SKM-1 treated with dmso at 0.1 percent for 144 hours (cell line): Measurements from ENCODE around the gene DENND1C.
"Not testable (repeated sequence)": the region's sequence is repeated elsewhere in the genome, so short reads cannot be mapped to it uniquely, and the experiment has no call there.

Source experiments
- DNase-seq: peaks from one replicate; lab custom pipeline; 2025; ENCODE audit not compliant: unreplicated experiment; lab: John Stamatoyannopoulos, UW

DENND1C gene

DNA sequence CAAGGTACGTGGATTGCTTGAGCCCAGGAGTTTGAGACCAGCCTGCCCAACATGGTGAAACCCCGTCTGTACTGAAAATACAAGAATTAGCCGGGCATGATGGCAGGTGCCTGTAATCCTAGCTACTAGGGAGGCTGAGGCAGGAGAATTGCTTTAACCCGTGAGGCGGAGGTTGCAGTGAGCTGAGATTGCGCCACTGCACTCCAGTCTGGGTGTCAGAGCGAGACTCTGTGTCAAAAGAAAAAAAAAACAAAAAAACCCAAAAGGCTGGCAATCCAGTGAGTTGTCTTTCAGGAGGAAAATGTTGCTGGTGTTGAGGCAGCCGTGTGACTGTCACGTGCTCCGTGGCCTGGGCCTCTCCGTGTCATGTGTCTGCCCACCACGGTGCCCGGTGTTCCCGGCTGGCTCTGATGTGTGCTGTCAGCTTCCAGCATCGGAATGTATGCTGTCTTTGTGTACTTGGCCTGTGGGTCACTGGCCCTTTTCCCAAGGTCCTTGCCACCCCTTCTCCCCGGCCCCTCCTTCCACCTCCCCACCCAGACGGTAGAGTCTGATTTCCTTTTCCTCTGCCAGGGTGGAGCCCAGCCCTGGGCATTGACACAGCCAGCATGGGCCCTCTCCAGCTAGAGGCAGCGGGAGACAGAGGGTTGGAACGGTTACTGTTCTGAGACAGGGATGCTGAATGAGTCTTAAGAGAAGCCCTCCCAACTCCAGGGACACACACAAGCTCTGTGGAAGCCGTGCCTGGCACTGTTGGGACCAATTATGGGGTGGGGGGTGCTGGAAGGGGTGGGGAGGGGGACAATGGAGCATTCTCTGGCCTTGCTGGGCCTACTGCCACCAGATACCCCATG is 27.8 kb upstream of the DENND1C start:
- no peak for DNase-seq

DNA sequence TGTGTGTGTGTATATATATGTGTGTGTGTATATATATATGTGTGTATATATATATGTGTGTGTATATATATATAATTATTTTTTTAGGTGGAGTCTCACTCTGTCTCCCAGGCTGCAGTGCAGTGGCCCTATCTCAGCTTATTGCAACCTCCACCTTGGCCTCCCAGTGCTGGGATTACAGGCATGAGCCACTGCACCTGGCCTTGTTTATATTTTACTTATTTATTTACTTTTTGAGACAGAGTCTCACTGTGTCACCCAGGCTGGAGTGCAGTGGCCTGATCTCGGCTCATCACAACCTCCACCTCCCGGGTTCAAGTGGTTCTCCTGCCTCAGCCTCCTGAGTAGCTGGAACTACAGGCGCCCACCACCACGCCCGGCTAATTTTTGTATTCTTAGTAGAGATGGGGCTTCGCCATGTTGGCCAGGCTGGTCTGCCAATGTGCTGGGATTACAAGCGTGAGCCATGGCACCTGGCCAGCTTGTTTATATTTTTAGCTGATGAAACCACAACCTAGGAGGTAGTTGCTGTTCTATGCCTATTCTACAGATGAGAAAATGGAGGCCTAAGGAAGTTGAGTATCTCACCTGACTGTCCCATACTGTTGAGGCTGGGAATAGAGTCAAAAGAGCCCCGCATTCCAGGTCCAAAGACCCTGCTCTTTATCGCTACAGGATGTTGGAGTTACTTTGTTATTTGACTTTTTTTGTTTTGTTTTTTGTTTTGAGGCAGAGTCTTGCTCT is 26.6 kb upstream of the DENND1C start:
- DNase-seq = not testable (repeated sequence)

DNA sequence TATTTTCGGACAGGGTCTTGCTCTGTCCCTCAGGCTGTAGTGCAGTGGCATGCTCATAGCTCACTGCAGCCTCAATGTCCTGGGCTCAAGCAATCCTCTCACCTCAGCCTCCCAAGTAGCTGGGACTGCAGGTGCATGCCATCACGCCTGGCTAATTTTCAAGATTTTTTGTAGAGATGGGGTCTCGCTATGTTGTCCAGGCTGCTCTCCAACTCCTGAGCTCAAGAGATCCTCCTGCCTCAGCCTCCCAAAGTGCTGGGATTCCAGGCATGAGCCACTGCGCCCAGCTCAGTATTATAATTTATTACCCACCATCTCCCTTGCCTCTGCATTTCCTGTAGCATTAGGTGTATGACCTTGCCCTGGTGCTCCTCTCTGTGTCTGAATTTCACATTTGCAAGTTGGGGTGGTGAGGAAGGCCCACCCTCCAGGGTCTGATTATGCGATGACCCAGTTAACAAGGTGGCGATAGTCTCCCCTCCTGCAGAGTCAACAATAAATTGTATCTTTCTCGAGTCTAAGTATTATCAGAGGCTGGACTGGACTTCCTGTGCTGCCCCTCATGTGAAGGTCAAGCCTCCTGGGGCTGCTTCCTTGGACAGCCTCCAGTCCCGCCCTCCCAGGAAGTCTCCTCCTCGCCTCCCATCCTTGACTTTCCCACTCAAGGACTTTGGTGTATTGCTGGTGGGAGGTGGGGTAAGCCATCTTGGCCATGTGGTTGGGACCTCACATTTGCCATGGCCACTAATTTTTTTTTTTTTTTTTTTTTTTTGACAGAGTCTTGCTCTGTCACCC is 22.0 kb upstream of the DENND1C start:
- DNase-seq = no peak

DNA sequence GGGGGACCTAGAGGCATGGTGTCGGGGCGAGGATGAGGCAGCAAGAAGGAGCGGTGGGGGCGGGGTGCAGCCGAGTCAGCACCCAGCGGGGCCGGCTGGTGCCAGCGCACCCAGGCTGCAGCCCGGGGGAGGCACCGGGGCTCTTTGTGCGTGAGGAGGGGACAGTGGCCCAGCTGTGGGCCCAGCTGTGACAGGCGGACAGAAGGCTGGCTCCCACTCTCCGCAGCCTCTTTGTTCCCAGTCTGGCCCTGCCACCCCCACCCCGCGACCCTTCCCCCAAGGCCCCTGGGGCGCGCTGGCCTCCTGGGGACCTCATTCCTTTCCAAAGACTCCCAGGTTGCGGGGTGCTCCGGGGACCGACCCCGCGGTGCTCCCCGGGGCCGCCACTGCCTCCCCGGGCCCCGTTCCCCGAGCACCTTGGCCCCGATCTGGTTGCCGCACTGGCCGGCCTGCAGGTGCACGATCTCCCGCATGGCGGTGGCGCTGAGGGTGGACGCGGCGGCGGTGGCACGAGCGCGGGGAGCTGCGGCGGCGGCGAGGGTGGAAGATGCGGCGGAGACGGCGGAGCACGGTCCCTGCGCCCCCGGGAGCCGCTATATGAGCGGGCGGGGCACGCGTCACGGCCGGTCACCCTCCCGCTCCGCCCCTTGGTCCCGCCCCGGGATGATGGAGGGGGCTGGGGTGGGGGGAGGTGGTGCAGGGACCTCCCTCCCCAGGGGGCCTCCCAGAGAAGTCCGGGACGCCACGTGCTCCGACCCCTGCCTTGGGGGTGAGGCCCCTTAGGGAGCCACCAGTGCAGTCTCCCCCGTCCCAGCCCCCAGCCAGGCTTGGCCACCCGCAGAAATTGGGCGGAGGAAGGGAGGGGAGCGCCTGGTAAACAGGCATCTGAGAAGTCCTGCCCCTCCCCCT is 20.4 kb upstream of the DENND1C start, which contains the start of gene TUBB4A:
Gene TUBB4A (minus strand): TSS at position 570 of the 909 bp plus-strand sequence. CDS start 97 bp downstream, at position 473.
- DNase-seq = no peak

DNA sequence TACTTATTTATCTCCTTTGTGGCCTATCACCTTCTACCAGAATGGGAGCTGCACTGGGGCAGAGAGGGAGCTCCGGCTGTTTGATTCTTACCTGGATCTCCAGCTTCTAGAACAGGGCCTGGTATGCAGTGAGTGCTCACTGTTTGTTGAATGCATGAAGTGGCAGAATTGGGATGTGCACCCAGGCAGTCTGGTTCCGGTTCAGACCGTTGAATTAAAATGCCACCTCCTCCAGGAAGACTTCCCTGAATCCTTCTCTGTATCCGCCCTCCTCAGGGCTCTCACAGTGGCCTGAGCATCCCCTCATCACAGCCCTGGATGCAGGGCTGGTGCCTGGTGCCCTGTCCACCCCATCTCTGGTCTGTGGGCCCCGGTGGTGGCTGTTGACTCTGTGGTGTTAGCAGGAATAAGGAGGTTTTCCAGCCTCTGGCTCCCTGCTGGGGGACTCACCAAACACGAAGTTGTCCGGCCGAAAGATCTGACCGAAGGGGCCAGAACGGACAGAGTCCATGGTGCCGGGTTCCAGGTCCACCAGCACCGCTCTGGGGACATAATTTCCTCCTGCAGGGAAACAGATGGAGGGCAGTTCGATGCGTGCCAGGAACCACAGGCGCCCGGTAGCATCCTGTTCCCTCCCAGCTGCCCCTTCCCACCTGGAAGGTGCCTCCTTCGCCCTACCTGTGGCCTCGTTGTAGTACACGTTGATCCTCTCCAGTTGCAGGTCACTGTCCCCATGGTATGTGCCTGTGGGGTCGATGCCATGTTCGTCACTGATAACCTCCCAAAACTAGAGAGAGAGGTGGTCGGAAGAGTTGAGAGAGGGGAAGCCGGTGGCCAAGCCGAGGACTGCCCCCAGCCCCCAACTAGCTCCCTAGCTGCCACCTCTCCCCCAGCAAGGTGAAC is 19.5 kb upstream of the DENND1C start:
- no peak for DNase-seq

DNA sequence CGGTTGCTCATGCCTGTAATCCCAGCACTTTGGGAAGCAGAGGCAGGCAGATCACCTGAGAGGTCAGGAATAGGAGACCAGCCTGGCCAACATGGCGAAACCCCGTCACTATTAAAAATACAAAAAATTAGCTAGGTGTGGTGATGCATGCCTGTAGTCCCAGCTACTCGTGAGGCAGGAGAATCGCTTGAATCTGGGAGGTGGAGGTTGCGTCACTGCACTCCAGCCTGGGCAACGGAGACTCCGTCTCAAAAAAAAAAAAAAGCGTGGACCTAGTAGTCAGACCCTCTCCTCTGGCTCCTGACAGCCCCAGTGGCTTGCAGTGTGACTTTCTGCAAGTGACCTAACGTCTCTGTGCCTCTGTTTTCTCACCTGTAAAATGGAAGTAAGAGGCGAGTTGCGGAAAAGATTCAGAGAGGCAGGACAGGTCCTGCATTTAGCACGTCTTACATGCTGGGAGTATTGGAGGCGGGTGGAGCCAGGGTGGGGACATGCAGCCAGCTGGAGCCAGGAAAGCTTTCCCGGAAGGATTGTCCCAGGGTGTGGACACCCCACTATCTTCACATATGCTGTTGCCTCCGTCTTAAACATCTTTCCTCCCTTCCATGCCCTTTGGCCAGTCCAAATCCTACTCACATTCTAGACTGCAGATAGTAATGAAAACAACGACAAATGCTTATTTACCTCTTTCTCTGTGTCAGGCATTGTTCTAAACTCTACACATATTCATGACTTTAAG is 17.6 kb upstream of the DENND1C start:
- no peak for DNase-seq

DNA sequence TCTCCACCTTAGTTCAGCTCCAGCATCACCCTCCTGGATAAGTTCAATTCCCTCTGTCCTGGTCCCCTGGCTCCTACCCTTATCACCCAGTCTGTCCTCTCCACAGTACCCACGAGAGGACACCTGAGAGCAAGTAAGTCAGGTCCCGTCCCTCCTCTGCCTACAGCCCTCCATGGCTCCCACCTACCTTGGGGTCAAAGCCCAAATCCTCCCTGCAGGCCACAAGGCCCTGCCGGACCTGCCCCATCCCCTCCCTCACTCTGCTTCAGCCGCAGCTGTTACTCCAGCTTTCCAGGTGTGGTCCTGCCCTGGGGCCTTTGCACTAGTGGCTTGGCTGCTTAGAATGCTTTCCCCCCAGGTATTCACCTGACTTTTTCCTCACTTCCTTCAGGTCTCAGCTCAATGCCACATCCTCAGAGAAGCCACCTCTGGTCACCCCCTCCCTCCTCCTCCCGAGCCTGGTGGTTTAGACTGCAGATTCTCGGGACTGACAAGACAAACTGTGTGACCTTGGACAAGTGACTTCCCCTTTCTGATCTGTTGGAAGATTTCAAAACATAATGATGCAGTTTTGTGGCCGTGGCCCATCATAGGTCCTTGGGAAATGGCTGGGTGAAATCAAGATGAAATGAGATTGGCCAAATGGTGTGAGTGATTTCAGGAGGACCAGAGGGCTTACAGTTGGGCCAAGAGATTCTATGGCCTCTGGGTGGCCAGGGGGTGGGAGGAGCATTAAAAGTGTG is 16.9 kb upstream of the DENND1C start:
- DNase-seq = peak; percentile 90

DNA sequence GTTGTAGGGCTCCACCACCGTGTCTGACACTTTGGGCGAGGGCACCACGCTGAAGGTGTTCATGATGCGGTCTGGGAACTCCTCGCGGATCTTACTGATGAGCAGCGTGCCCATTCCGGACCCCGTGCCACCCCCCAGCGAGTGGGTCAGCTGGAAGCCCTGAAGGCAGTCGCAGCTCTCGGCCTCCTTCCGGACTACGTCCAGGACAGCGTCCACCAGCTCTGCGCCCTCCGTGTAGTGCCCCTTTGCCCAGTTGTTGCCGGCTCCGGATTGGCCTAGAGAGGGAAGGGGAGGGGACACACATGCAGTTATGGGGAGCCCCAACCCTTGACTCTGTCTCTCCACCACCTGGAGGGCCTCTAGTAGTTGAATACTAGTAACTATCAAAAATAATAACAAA is 14.4 kb upstream of the DENND1C start:
- DNase-seq = no peak

DNA sequence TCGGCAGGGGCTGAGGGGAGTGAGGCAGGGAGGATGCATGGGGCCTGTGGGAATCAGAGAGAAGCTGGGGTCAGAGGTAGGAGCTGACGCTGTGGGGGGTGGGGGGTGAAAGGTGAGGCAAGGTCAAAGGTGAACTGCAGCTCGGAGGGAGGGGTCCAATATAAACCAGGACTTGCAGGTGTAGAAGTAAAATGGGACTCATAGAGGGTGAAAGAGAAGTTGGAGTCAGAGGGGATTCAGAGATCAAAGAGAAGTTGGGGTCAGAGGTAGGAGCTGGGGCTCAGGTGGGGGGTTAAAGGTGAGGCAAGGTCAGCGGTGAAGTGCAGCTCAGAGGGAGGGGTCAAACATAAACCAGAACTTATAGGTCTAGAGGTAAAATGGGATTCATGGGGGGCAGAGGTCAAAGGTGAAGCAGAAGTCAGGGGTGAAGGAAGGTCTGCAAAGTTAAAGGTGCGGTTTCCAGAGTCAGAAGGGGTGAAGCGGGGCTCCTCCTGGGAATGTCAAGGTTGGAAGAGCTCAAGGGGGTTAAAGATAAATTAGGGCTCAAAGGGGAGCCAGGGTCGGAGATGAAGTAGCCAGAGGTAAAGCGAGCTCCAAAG is 12.9 kb upstream of the DENND1C start:
- DNase-seq = no peak

DNA sequence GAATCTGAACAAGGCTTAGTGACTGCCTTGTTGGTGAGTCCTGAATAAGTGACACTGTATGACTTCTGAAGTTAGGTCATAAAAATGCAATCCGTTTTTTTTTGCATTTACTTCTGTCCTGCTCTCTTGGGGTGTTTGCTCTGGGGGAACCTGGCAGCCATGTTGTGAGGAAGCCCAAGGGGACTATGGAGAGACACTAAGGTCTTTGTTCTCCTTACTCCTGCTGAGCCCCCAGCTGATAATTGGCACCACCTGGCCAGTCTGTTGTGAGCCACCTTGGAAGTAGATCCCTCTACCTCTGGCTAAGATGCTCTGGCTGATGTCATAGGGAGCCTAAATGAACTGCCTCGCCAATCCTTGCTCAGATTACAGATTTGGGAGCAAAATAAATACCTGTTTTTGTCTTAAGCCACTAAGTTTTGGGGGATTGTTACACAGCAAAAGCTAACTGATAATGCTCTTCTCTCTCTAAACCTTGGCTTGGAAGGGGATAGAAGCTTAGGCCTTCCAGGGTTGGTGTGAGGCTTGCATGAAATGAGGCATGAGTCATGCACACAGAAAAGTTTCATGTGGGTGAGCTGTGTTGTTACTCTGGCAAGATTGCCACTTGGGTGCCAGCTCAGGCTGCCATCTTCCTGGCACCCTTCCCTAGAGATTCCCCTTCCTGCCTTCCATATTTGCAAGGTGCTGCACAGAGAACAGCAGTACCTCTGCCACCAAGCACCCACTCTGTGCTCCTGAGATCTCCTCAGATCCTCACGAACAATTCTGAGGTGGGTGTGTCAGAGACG is 10.4 kb upstream of the DENND1C start:
- DNase-seq = no peak

DNA sequence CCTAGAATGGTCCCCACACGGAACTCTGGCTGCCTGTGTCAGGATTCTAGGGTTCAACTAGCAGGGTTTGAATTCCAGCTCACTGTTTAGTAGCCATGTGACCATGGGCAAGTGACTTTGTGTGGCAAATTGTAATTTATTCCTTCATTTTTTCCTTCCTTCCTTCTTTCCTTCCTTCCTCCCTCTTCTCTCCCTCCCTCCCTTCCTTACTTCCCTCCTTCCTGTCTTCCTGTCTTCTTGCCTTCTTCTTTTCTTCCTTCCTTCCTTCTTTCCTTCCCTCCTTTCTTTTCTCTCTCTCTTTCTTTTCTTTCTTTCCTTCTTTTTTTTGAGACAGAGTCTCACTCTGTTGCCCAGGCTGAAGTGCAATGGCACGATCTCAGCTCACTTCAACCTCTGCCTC is 8.5 kb upstream of the DENND1C start:
- no peak for DNase-seq

DNA sequence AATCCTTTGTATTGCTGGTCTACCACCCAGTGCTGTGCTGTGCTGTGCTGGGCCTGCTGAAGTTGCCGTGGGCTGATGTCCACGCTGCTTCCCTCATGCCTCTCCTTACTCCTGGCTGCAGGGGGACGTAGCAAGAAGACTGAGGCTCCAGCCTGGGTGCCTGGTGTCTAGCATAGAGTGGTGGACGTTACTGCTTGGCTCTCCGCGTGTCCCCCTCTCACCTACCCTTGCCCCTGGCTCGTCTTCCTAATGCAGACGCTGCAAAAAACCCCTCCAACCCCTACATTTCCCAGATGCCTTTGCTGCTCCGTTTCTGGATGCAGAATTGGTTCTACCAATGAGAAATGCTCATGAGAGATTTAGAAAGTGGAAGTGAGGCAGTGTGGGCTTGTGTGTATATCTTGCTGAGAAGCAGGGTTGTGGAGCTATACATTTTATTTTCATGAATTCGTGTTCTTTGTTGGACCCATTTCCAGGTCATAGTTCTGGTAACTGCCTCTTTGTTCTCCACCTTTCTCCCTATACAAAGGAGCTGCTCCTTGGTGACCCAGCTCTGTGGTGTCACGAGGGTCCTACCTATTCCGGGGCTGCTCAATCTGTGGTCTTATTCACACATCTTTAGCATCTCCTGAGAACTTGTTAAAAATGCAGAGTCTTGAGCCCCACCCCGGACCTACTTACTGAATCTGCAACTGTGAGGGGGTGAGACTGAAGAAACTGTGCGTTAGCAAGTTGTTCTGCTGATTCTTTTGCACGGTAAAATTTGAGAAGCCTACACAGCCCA is 7.9 kb upstream of the DENND1C start:
- DNase-seq = no peak

DNA sequence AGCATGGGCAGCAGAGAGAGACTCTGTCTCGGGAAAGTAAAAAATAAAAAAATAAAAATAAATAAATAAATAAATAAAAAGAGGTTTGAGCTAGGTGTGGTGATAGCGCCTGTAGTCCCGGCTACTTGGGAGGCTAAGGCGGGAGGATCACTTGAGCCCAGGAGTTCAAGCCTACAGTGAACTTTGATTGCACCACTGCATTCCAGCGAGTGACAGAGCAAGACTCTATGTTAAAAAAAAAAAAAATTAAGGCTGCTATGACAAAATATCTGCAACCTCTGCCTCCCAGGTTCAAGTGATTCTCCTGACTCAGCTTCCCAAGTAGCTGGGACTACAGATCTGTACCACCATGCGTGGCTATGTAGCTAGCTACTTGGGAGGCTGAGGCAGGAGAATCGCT is 3.2 kb upstream of the DENND1C start:
- no peak for DNase-seq

DNA sequence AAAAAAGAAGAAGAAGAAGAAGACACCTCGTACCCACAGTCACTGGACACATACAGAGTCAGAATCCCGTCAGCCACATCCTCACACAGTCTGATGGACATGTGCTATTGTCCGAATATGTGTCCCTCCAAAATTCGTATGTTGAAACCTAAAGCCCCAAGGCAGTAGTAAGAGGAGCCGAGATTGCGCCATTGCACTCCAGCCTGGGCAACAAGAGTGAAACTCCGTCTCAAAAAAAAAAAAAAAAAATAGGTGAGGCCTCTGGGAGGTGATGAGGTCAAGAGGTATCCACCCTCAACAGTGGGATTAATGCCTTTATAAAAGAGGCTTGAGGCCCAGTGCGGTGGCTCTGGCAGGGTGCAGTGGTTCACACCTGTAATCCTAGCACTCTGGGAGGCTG is 2.6 kb upstream of the DENND1C start:
- no peak for DNase-seq

DNA sequence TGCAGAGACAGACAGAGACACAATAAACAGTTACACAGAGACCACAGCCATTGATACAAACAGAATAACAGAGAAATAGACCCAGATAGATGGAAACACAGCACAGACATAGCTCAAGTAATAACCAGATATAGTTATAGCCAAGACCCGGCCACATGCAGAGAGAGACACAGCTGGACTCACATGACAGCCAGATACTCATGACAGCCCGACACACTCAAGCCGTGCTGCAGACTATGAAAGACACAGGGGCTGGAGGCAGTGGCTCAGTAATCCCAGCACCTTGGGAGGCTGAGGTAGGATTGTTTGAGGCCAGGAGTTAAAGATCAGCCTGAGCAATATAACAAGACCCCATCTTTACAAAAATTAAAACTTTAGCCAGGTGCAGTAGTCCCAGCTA is 1.6 kb upstream of the DENND1C start:
- DNase-seq = no peak

DNA sequence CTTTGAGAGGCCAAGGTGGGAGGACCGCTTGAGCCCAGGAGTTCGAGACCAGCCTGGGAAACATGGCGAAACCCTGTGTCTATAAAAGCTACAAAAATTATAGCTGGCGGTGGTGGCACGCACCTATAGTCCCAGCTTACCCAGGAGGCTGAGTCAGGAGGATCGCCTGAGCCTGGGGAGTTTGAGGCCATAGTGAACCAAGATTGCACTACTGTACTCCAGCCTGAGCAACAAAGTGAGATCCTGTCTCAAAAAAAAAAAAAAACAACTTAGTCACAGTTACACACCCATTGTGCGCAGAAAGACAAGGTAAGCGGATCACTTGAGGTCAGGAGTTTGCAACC is 728 bp upstream of the DENND1C start:
- no peak for DNase-seq
